SK-N-MC (cell line): ENCODE results near the gene PRELP.

Source experiments
- DNase-seq: peaks from one replicate; pipeline ENCODE4 v3.0.0-alpha.2; 2011; ENCODE audit warnings: low read depth, low spot score
- H3K27ac ChIP-seq: fragments of 200-600 bp; sonication (generic); 2 replicates; pipeline ENCODE4 v1.5.1; 2016; ENCODE audit warnings: mixed run types
- H3K36me3 ChIP-seq: fragments of 200-600 bp; sonication (generic); 2 replicates; pipeline ENCODE4 v1.6.1; 2017; ENCODE audit warnings: antibody characterized with exemption, low read length, mixed read lengths; ENCODE audit not compliant: insufficient read depth
- H3K4me3 ChIP-seq: fragments of 200-600 bp; sonication (generic); 2 replicates; pipeline ENCODE4 v1.5.1; 2016
- H3K9ac ChIP-seq: fragments of 200-600 bp; sonication (generic); 2 replicates; pipeline ENCODE4 v1.8.0; 2017; ENCODE audit warnings: mixed run types, mixed read lengths; ENCODE audit not compliant: insufficient read length
- H3K9me3 ChIP-seq: fragments of 200-600 bp; sonication (generic); 2 replicates; pipeline ENCODE4 v1.6.1; 2017; ENCODE audit warnings: low read depth, mild to moderate bottlenecking, antibody characterized with exemption, low read length, moderate library complexity, mixed read lengths
- EZH2 ChIP-seq: fragments of 200-600 bp; sonication (generic); IDR thresholded peaks from one replicate; pipeline ENCODE4 v1.6.1; 2017; ENCODE audit warnings: antibody characterized with exemption
- FOXP2 ChIP-seq: optimal IDR thresholded peaks from 2 replicates; pipeline ENCODE3; 2011; ENCODE audit warnings: mild to moderate bottlenecking, moderate library complexity; ENCODE audit not compliant: insufficient read depth; ENCODE audit errors: extremely low read length, control extremely low read depth
- POLR2AphosphoS5 ChIP-seq: IDR thresholded peaks from 2 replicates; pipeline ENCODE4 v1.6.1; 2012; ENCODE audit warnings: mild to moderate bottlenecking, low read depth, low read length, borderline replicate concordance

PRELP gene

GRCh38 chr1:203519053-203519840 is 43.6 kb downstream of the PRELP start:
- no peak for DNase-seq
- TF ChIP-seq EZH2: no peak
- no peak for TF ChIP-seq POLR2AphosphoS5
- TF ChIP-seq FOXP2: no peak
- Histone ChIP-seq H3K27ac (no peak overlapping the region), H3K9me3 (no peaks in the 10 kb centered on the region), H3K9ac (no peak overlapping the region), H3K4me3 (no peak overlapping the region), H3K36me3 (no peaks in the 10 kb centered on the region)

- no peaks in the 10 kb centered on the region for H3K9me3 ChIP-seq
- no peak for TF ChIP-seq FOXP2
- TF ChIP-seq EZH2: no peak
- TF ChIP-seq POLR2AphosphoS5: no peak
- H3K36me3 ChIP-seq: no peaks in the 10 kb centered on the region
- H3K9ac ChIP-seq: no peak overlapping the region
- no peak for DNase-seq
- no peak overlapping the region for H3K4me3 ChIP-seq
- no peak overlapping the region for H3K27ac ChIP-seq
Measured at GRCh38 chr1:203519896-203520295, 44.3 kb downstream of the PRELP start.

DNA sequence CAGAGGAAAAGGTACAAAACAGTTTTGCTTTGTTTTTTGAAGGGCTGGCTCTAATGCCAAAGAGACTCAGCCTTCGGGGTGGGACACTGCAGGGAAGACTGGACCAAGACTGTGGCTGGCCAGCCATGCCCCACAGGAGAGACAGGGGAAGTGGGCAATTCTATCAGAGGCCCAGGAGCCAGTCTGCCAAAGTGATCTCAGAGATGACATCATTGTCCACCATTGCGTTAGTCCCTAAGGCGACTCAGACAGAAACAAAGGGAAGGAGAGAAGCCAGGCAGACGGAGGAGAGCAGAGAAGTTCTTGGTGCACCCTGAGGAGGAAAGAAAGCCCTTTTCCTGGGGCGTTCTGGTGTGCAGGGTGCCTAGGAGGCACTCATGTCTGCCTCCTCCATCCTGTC is 44.7 kb downstream of the PRELP start:
- no peak for TF ChIP-seq POLR2AphosphoS5
- TF ChIP-seq FOXP2: no peak
- no peak for TF ChIP-seq EZH2
- no peaks in the 10 kb centered on the region for H3K36me3 ChIP-seq
- no peak overlapping the region for H3K9ac ChIP-seq
- H3K9me3 ChIP-seq: no peaks in the 10 kb centered on the region
- DNase-seq: no peak
- no peak overlapping the region for H3K4me3 ChIP-seq
- no peak overlapping the region for H3K27ac ChIP-seq

GRCh38 chr1:203521074-203521794 is 45.6 kb downstream of the PRELP start:
- H3K27ac ChIP-seq: no peak overlapping the region

GRCh38 chr1:203521812-203522211 is 46.2 kb downstream of the PRELP start:
- no peak overlapping the region for H3K9ac ChIP-seq
- H3K27ac ChIP-seq: no peak overlapping the region
- no peaks in the 10 kb centered on the region for H3K9me3 ChIP-seq
- TF ChIP-seq FOXP2 (no peak), EZH2 (no peak), POLR2AphosphoS5 (no peak)
- no peak overlapping the region for H3K4me3 ChIP-seq
- H3K36me3 ChIP-seq: no peaks in the 10 kb centered on the region
- no peak for DNase-seq

More at GRCh38 chr1:203521074-203521794, 45.6 kb downstream of the PRELP start:
- Histone ChIP-seq H3K9me3 (no peaks in the 10 kb centered on the region), H3K36me3 (no peaks in the 10 kb centered on the region), H3K9ac (no peak overlapping the region), H3K4me3 (no peak overlapping the region)
- no peak for TF ChIP-seq FOXP2
- TF ChIP-seq POLR2AphosphoS5: no peak
- TF ChIP-seq EZH2: no peak
- DNase-seq: no peak

- H3K9me3 ChIP-seq: no peaks in the 10 kb centered on the region
Measured at GRCh38 chr1:203522237-203522636, 46.6 kb downstream of the PRELP start.

DNA sequence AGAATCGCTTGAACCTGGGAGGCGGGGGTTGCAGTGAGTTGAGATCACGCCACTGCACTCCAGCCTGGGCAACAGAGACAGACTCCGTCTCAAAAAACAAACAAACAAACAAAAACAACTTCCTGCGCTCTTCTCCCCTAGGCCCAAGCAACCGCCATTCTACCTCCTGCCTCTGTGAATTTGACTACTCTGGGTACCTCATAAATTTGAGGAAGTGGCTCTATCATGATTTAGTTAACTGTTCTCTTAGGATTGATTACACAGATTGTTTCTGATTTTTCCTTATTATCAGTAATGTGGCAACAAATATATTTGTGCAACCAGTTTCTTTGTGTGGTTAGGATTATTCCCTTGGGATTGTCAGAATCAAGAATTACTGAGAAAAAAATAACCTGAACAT is 48.1 kb downstream of the PRELP start:
- no peak for TF ChIP-seq EZH2
- TF ChIP-seq POLR2AphosphoS5: no peak
- TF ChIP-seq FOXP2: no peak
- no peaks in the 10 kb centered on the region for H3K36me3 ChIP-seq
- no peak overlapping the region for H3K9ac ChIP-seq
- H3K4me3 ChIP-seq: no peak overlapping the region
- no peak overlapping the region for H3K27ac ChIP-seq
- no peaks in the 10 kb centered on the region for H3K9me3 ChIP-seq
- no peak for DNase-seq

More at GRCh38 chr1:203522237-203522636, 46.6 kb downstream of the PRELP start:
- H3K36me3 ChIP-seq: no peaks in the 10 kb centered on the region
- H3K9ac ChIP-seq: no peak overlapping the region
- TF ChIP-seq POLR2AphosphoS5 (no peak), EZH2 (no peak)
- no peak overlapping the region for H3K27ac ChIP-seq
- no peak for DNase-seq
- H3K4me3 ChIP-seq: no peak overlapping the region

GRCh38 chr1:203524152-203524551 is 48.5 kb downstream of the PRELP start:
- Histone ChIP-seq H3K9ac (no peak overlapping the region), H3K4me3 (no peak overlapping the region), H3K9me3 (no peaks in the 10 kb centered on the region), H3K27ac (no peak overlapping the region), H3K36me3 (no peaks in the 10 kb centered on the region)
- no peak for DNase-seq
- no peak for TF ChIP-seq POLR2AphosphoS5
- TF ChIP-seq EZH2: no peak
- no peak for TF ChIP-seq FOXP2

GRCh38 chr1:203524824-203525223 is 49.2 kb downstream of the PRELP start:
- Histone ChIP-seq H3K9me3 (no peaks in the 10 kb centered on the region), H3K4me3 (no peak overlapping the region), H3K9ac (no peak overlapping the region), H3K36me3 (no peaks in the 10 kb centered on the region), H3K27ac (no peak overlapping the region)
- DNase-seq: no peak
- TF ChIP-seq EZH2: no peak
- TF ChIP-seq FOXP2: no peak
- no peak for TF ChIP-seq POLR2AphosphoS5
